NCI-H748 (cell line): ENCODE results near the gene POLRMT.
A peak's percentile ranks its signal among the peaks of the same experiment; 100 is the strongest.

ENCODE experiments used
- DNase-seq: peaks from one replicate; lab custom pipeline; 2025; ENCODE audit not compliant: unreplicated experiment; lab: John Stamatoyannopoulos, UW

The POLRMT gene

GRCh38 chr19:581399-582111 lies 51.8 kb downstream of the POLRMT start:
- no peak for DNase-seq

GRCh38 chr19:580274-580835 lies 53.0 kb downstream of the POLRMT start:
- DNase-seq: no peak

GRCh38 chr19:579842-580155 lies 53.5 kb downstream of the POLRMT start:
- DNase-seq: no peak

GRCh38 chr19:579111-579841 lies 54.1 kb downstream of the POLRMT start:
- no peak for DNase-seq

- no peak for DNase-seq
These were observed 55.6 kb downstream of the POLRMT start for GRCh38 chr19:577439-578392.

- no peak for DNase-seq
These were observed 56.4 kb downstream of the POLRMT start for GRCh38 chr19:576768-577438.

GRCh38 chr19:575527-576506 lies 57.5 kb downstream of the POLRMT start:
- DNase-seq: no peak

GRCh38 chr19:574658-575526 lies 58.4 kb downstream of the POLRMT start:
- no peak for DNase-seq

GRCh38 chr19:573519-573825 lies 59.9 kb downstream of the POLRMT start:
- DNase-seq: no peak

- DNase-seq: peak; percentile 37
These were observed 60.4 kb downstream of the POLRMT start for GRCh38 chr19:572743-573518.

GRCh38 chr19:572140-572742 lies 61.1 kb downstream of the POLRMT start, which contains the start of gene BSG:
Gene BSG, plus strand, starts transcription at chr19:572596. Its CDS starts 39 bp downstream, at chr19:572635.
- DNase-seq: peak; percentile 96

GRCh38 chr19:571566-571974 lies 61.8 kb downstream of the POLRMT start:
- peak; percentile 58 for DNase-seq

GRCh38 chr19:570937-571565 lies 62.3 kb downstream of the POLRMT start:
- peak; percentile 82 for DNase-seq

GRCh38 chr19:570251-570686 lies 63.1 kb downstream of the POLRMT start:
- DNase-seq: no peak

GRCh38 chr19:567296-567900 lies 65.9 kb downstream of the POLRMT start:
- no peak for DNase-seq
